Mucosa of stomach (tissue), 1 donor: Measurements from ENCODE around the gene CASP8AP2.
"Not testable (repeated sequence)": the region's sequence is repeated elsewhere in the genome, so short reads cannot be mapped to it uniquely, and the experiment has no call there.

Experiments
- H3K27me3 ChIP-seq: one replicate; pipeline ENCODE4 v1.7.0; 2013; ENCODE audit warnings: mild to moderate bottlenecking, low read length; ENCODE audit not compliant: control insufficient read depth, insufficient read depth
- H3K36me3 ChIP-seq: one replicate; pipeline ENCODE4 v1.7.0; 2013; ENCODE audit warnings: low read length; ENCODE audit not compliant: control insufficient read depth, insufficient read depth
- H3K4me1 ChIP-seq: one replicate; pipeline ENCODE4 v1.7.0; 2013; ENCODE audit warnings: mild to moderate bottlenecking, low read length; ENCODE audit not compliant: control insufficient read depth, insufficient read depth
- H3K4me3 ChIP-seq: one replicate; pipeline ENCODE4 v1.7.0; 2013; ENCODE audit warnings: low read length
- H3K9ac ChIP-seq: one replicate; pipeline ENCODE4 v1.7.0; 2013; ENCODE audit warnings: mild to moderate bottlenecking, low read length, moderate library complexity
- H3K9me3 ChIP-seq: one replicate; pipeline ENCODE4 v1.7.0; 2013; ENCODE audit warnings: mild to moderate bottlenecking, low read length, moderate library complexity; ENCODE audit not compliant: control insufficient read depth
- donor health status: Pancreatic carcinoma.

The CASP8AP2 gene

GRCh38 chr6:89862698-89863097, 33.0 kb downstream of the CASP8AP2 start:
- H3K4me1 ChIP-seq: no peaks in the 10 kb centered on the region
- H3K27me3 ChIP-seq: no peaks in the 10 kb centered on the region
- H3K9me3 ChIP-seq: no peaks in the 10 kb centered on the region
- H3K4me3 ChIP-seq: no peak overlapping the region
- no peak overlapping the region for H3K9ac ChIP-seq
- H3K36me3 ChIP-seq: no peaks in the 10 kb centered on the region

- Histone ChIP-seq H3K9me3 (no peaks in the 10 kb centered on the region), H3K36me3 (no peaks in the 10 kb centered on the region), H3K4me1 (no peaks in the 10 kb centered on the region), H3K27me3 (no peaks in the 10 kb centered on the region), H3K4me3 (no peak overlapping the region), H3K9ac (no peak overlapping the region)
Observed at GRCh38 chr6:89866024-89866678, 36.5 kb downstream of the CASP8AP2 start.

- Histone ChIP-seq H3K36me3 (no peaks in the 10 kb centered on the region), H3K4me3 (no peak overlapping the region), H3K4me1 (no peaks in the 10 kb centered on the region), H3K9ac (no peak overlapping the region), H3K9me3 (no peaks in the 10 kb centered on the region), H3K27me3 (no peaks in the 10 kb centered on the region)
Observed at GRCh38 chr6:89873721-89874120, 44.0 kb downstream of the CASP8AP2 start.

- H3K36me3 ChIP-seq: no peaks in the 10 kb centered on the region
- H3K27me3 ChIP-seq: no peaks in the 10 kb centered on the region
- no peaks in the 10 kb centered on the region for H3K9me3 ChIP-seq
- H3K4me1 ChIP-seq: no peaks in the 10 kb centered on the region
- H3K9ac ChIP-seq: no peak overlapping the region
- H3K4me3 ChIP-seq: no peak overlapping the region
Observed at GRCh38 chr6:89874438-89874837, 44.8 kb downstream of the CASP8AP2 start.

DNA sequence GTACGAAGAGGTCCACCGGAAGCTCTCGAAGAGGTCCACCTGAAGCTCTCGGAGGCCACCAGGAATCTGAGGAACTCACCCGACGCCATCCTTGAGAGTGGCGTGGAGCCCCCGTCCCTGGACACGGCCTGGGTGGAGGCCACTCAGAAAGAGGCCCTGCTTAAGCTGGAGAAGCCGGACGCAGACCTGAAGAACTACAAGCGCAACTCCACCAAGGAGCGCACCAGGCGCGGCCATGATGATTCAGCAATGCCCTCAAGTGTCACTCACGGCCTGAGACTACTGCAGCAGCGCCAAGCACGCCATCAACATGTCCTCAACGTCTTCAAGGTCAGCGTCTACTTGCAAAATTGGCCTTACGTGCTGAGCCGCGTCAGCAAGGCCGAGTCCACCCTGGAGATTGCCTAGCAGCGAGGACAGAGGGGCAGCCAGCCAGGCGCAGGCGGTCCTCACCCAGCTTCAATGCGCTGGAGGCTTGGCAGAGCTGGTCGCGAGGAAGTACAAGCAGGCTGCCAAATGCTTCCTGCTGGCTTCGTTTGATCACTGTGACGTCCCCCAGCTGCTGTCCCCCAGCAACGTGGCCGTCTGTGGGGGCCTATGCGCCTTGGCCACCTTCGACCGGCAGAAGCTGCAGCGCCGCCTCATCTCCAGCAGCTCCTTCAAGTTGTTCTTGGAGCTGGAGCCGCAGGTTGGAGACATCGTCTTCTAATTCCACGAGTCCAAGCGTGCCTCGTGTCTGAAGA, 56.9 kb downstream of the CASP8AP2 start:
- Histone ChIP-seq H3K9me3 (no peaks in the 10 kb centered on the region), H3K36me3 (no peaks in the 10 kb centered on the region), H3K4me3 (no peak overlapping the region), H3K27me3 (peaks cover 9% of the 10 kb centered on the region), H3K9ac (no peak overlapping the region), H3K4me1 (no peaks in the 10 kb centered on the region)

DNA sequence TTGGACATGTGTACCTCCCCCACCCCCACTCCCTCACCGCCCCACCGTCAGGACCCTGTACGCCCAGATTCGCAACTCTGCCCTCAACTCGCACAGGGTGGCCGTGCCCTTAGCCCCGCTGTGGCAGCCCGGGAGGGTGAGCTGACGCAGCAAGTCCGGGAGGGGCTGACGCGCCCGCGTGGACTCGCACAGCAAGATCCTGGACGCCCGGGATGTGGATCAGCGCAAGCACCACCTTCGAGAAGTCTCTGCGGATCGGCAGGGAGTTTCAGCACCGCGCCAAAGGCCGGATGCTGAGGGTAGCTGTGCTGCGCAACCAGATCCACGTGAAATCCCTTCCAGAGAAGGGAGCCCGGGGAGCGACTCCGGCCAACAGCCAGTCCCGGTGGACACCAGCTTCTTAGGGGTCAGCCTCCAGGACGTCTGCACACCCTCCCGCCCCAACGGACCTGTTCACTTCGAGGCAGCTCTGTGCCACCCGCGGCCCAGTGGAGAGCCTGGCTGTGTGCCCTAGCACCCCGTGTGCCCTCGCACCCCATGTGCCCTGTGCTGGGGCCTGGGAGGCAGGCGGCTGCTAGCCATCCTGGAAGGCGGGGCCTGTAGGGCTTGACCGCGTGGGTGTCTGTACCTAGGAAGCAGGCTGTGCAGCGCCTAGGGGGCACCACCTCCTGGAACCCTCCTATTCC, 57.9 kb downstream of the CASP8AP2 start:
- H3K36me3 ChIP-seq: no peaks in the 10 kb centered on the region
- no peaks in the 10 kb centered on the region for H3K9me3 ChIP-seq
- H3K4me1 ChIP-seq: no peaks in the 10 kb centered on the region
- H3K4me3 ChIP-seq: no peak overlapping the region
- H3K27me3 ChIP-seq: peaks cover 9% of the 10 kb centered on the region
- H3K9ac ChIP-seq: no peak overlapping the region

GRCh38 chr6:89888138-89888514, 58.4 kb downstream of the CASP8AP2 start:
- Histone ChIP-seq H3K36me3 (no peaks in the 10 kb centered on the region), H3K9ac (no peak overlapping the region), H3K9me3 (no peaks in the 10 kb centered on the region), H3K4me1 (no peaks in the 10 kb centered on the region), H3K27me3 (peaks cover 9% of the 10 kb centered on the region), H3K4me3 (no peak overlapping the region)

GRCh38 chr6:89888871-89889270, 59.2 kb downstream of the CASP8AP2 start:
- Histone ChIP-seq H3K9me3 (no peaks in the 10 kb centered on the region), H3K36me3 (no peaks in the 10 kb centered on the region), H3K4me1 (no peaks in the 10 kb centered on the region), H3K9ac (no peak overlapping the region), H3K4me3 (no peak overlapping the region), H3K27me3 (peaks cover 9% of the 10 kb centered on the region)

DNA sequence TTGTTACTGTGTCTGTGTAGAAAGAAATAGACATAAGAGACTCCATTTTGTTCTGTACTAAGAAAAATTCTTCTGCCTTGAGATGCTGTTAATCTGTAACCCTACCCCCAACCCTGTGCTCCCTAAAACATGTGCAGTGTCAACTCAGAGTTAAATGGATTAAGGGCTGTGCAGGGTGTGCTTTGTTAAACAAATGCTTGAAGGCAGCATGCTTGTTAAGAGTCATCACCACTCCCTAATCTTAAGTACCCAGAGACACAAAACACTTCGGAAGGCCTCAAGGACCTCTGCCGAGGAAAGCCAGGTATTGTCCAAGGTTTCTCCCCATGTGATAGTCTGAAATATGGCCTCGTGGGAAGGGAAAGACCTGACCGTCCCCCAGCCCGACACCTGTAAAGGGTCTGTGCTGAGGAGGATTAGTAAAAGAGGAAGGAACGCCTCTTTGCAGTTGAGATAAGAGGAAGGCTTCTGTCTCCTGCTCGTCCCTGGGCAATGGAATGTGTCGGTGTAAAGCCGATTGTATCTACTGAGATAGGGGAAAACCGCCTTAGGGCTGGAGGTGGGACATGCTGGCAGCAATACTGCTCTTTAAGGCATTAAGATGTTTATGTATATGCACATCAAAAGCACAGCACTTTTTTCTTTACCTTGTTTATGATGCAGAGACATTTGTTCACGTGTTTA, 61.3 kb downstream of the CASP8AP2 start:
- H3K27me3 ChIP-seq, H3K4me3 ChIP-seq, H3K9me3 ChIP-seq, H3K9ac ChIP-seq, H3K36me3 ChIP-seq, H3K4me1 ChIP-seq: not testable (repeated sequence)

DNA sequence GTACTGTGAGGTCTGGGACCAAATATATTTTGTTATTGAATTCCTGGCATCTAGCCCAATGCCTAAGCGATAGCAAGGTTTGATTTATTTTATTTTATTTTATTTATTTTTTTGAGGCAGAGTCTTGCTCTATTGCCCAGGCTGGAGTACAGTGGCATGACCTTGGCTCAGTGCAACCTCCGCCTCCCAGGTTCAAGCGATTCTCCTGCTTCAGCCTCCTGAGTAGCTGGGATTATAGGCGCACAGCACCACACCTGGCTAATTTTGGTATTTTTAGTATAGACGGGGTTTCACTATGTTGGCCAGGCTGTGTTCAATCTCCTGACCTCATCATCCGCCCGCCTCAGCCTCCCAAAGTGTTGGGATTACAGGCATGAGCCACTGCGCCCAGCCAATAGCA, 62.9 kb downstream of the CASP8AP2 start:
- not testable (repeated sequence) for H3K4me3 ChIP-seq, H3K36me3 ChIP-seq, H3K9ac ChIP-seq, H3K4me1 ChIP-seq, H3K27me3 ChIP-seq, H3K9me3 ChIP-seq

DNA sequence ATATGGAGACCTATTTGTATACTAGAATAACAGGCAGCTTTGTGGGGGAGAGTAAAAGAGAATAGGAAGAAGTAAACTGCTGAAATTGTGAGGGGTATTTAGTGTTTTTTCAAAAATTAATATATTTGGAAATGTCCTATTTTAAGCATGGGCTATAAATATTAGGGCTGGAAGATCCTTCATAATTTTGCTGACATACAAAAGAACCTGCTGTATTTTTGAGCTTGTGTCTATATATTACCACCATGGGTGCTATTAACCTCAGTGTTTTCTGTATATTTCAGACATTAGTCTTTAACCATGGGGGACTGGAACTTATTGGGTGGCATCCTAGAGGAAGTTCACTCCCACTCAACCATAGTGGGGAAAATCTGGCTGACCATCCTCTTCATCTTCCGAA, 64.5 kb downstream of the CASP8AP2 start, which contains the start of gene GJA10:
Gene GJA10 (plus strand): TSS at position 301 of the 400 bp plus-strand sequence. CDS start 0 bp downstream, at position 301.
- Histone ChIP-seq H3K36me3 (no peaks in the 10 kb centered on the region), H3K9ac (no peak within 1 kb of the TSS), H3K9me3 (no peaks in the 10 kb centered on the region), H3K27me3 (no peaks in the 10 kb centered on the region), H3K4me3 (no peak within 1 kb of the TSS), H3K4me1 (no peaks in the 10 kb centered on the region)
